SH-SY5Y (cell line): ENCODE measurements around the gene SYCP1.

Experiments used
- GATA2 ChIP-seq: IDR thresholded peaks from 2 replicates; pipeline ENCODE4 v1.6.1; 2011; ENCODE audit warnings: mild to moderate bottlenecking, low read depth, low read length
- GATA3 ChIP-seq: IDR thresholded peaks from 2 replicates; pipeline ENCODE4 v1.6.1; 2011; ENCODE audit warnings: low read depth, mild to moderate bottlenecking, low read length, moderate library complexity

GRCh38 chr1:115013792-115014191 is 159.1 kb downstream of the SYCP1 start:
- TF ChIP-seq GATA2 (no peak), GATA3 (no peak)
